Measurements from ENCODE around the gene CYP20A1. TPM values are rescaled to one million over a fixed set of nuclear protein-coding genes. Genes with fewer than 3 reads are reported as not detected.

CYP20A1 gene
- total and polyA plus RNA-seq, 12 donors, result 5.1 to 15.4 (median 10.7) TPM

DNA sequence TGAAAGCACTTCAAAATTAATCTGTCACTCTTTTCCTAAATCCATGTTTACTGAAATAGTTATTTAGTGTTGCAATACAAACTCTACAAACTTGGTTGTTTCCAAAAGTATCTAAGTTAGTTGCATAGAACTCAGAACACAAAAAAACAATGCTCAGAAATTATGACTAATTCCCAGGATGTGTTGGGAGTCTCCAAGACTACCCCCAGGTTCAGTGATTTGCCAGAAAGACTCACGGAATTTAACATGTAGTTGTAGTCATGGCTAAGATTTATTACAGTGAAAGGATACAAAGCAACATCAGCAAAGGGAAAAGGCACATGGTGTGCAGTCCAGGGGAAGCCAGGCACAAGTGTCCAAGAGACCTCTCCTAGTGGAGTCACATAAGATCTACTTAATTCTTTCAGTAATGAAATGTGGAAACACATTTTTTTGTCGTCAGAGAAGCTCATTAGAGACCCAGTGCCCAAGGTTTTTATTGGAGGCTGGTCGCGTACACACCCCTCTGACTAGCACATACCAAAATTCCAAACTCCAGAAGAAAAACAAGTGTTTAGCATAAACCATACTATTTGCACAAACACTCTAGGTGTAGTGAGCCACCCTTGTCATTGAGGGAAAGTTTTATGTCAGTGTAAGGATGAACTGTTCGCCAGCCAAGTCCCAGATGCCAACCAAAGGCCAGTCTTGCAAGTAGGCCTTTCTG, 43.3 kb upstream of the CYP20A1 start:
- 92 to 95% methylated on average over 5 of the region's 5 CpGs for WGBS, 2 donors
- Histone ChIP-seq H3K27ac (no peak overlapping the region), H3K4me1 (peaks cover 0 to 4% (median 0%) of the 10 kb centered on the region in 9 donors), H3K4me3 (no peak overlapping the region), H3K9me3 (no peaks in the 10 kb centered on the region), H3K27me3 (no peaks in the 10 kb centered on the region), H3K36me3 (peaks cover 0 to 100% (median 21%) of the 10 kb centered on the region in 9 donors)
- no peak for TF ChIP-seq CTCF (IDR thresholded peaks at IDR 0.05)
- DNase-seq (no peak), ATAC-seq (no peak)
- intact Hi-C loops (cut with DNase I), result no loop called here

DNA sequence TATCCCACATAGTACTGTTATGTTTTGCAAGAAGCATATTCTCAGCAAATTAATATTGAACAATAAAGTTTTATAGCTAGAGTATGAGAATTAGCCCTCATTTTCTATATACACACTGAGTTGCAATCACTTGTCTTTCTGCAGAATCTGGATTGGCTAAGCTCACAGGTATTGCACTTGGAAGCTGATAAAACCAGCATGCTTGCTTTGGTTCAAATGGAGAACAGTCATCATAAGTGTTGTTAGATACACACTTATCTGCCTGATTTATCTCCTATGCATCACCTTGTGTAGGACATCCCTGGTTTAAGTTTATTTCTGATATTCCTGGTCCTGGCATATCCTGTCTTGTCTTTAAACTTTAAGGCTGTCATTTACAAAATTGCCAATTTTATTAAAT, 38.0 kb upstream of the CYP20A1 start:
- H3K4me3 ChIP-seq, result no peak overlapping the region
- DNase-seq, result no peak
- no peak for ATAC-seq
- TF ChIP-seq CTCF (IDR thresholded peaks at IDR 0.05), result no peak
- no peaks in the 10 kb centered on the region for H3K9me3 ChIP-seq
- no peaks in the 10 kb centered on the region for H3K27me3 ChIP-seq
- intact Hi-C loops (cut with DNase I), result no loop called here
- H3K27ac ChIP-seq, result no peak overlapping the region
- H3K36me3 ChIP-seq, result peaks cover 0 to 100% (median 18%) of the 10 kb centered on the region in 9 donors
- H3K4me1 ChIP-seq, result peaks cover 0 to 5% (median 0%) of the 10 kb centered on the region in 9 donors

- WGBS, 2 donors, result 84 to 92% methylated on average over 5 of the region's 5 CpGs
- peaks cover 0 to 98% (median 18%) of the 10 kb centered on the region in 9 donors for H3K36me3 ChIP-seq
- intact Hi-C loops (cut with DNase I), result no loop called here
These were observed 37.4 kb upstream of the CYP20A1 start for GRCh38 chr2:203201426-203201825.

GRCh38 chr2:203209538-203209937, 29.3 kb upstream of the CYP20A1 start:
- no peak overlapping the region for H3K4me3 ChIP-seq
- intact Hi-C loops (cut with DNase I), result no loop called here
- no peaks in the 10 kb centered on the region for H3K27me3 ChIP-seq
- ATAC-seq (no peak), DNase-seq (no peak)
- H3K9me3 ChIP-seq, result no peaks in the 10 kb centered on the region
- TF ChIP-seq CTCF (IDR thresholded peaks at IDR 0.05), result no peak
- H3K36me3 ChIP-seq, result peaks cover 0 to 86% (median 23%) of the 10 kb centered on the region in 9 donors
- H3K27ac ChIP-seq, result no peak overlapping the region
- H3K4me1 ChIP-seq, result no peaks in the 10 kb centered on the region
- 90 to 100% methylated on average over 1 of the region's 1 CpG for WGBS, 2 donors

More at GRCh38 chr2:203201426-203201825, 37.4 kb upstream of the CYP20A1 start:
- no peak overlapping the region for H3K27ac ChIP-seq
- no peaks in the 10 kb centered on the region for H3K27me3 ChIP-seq
- no peaks in the 10 kb centered on the region for H3K9me3 ChIP-seq
- DNase-seq (no peak), ATAC-seq (no peak)
- H3K4me1 ChIP-seq, result peaks cover 0 to 5% (median 0%) of the 10 kb centered on the region in 9 donors
- no peak overlapping the region for H3K4me3 ChIP-seq
- no peak for TF ChIP-seq CTCF (IDR thresholded peaks at IDR 0.05)
